Gastrocnemius medialis (tissue), 4 donors: ENCODE data around the gene LRRC26. TPM values are rescaled to one million over a fixed set of nuclear protein-coding genes. Genes with fewer than 3 reads are reported as not detected.

Source experiments
- ATAC-seq, 2 donors: fragments of 150-250 bp; one replicate each; pipeline ENCODE4 v1.9.1; 2016
- DNase-seq, 2 donors: peaks; one replicate each; pipeline ENCODE4 v3.0.0-alpha.2; 2019
- H3K27ac ChIP-seq, 4 donors: fragments of 200-600 bp; sonication (generic); 1 replicate in 1 of 4; 2 replicates in 3 of 4; pipeline ENCODE4 v1.5.1; 2016 to 2018; ENCODE audit warnings: mild to moderate bottlenecking in 2 of 4, moderate library complexity in 1 of 4
- H3K27me3 ChIP-seq, 3 donors: fragments of 200-600 bp; sonication (generic) in 2 of 3; 1 replicate in 1 of 3; 2 replicates in 2 of 3; pipeline versions ENCODE4 v1.5.1 to v1.6.0; 2016 to 2019; ENCODE audit warnings: mild to moderate bottlenecking in 1 of 3, moderate library complexity in 1 of 3
- H3K36me3 ChIP-seq, 2 donors: fragments of 200-600 bp; sonication (generic) in 1 of 2; one replicate each; pipeline ENCODE4 v1.5.1; 2017 to 2018
- H3K4me1 ChIP-seq, 2 donors: fragments of 200-600 bp; sonication (generic) in 1 of 2; one replicate each; pipeline ENCODE4 v1.5.1; 2016 to 2017; ENCODE audit warnings: mild to moderate bottlenecking in 2 of 2
- H3K4me3 ChIP-seq, 4 donors: fragments of 200-600 bp; sonication (generic) in 3 of 4; 1 replicate in 1 of 4; 2 replicates in 3 of 4; pipeline ENCODE4 v1.5.1; 2016 to 2019; ENCODE audit warnings: mild to moderate bottlenecking in 2 of 4
- H3K9me3 ChIP-seq, 3 donors: fragments of 200-600 bp; sonication (generic) in 2 of 3; 1 replicate in 1 of 3; 2 replicates in 2 of 3; pipeline ENCODE4 v1.5.1; 2016 to 2019
- CTCF ChIP-seq, 5 experiments: fragments of 450-650 bp in 3 of 5; fragments of 200-600 bp in 2 of 5; sonication (generic) in 2 of 5; IDR thresholded peaks in 4 of 5; conservative IDR thresholded peaks in 1 of 5; 1 replicate in 4 of 5; 2 replicates in 1 of 5; pipeline ENCODE4 v1.5.1; 2016 to 2019; ENCODE audit warnings: antibody characterized with exemption in 5 of 5, mild to moderate bottlenecking in 3 of 5, moderate library complexity in 3 of 5
- POLR2A ChIP-seq, 2 donors: fragments of 450-650 bp; IDR thresholded peaks; one replicate each; pipeline ENCODE4 v1.6.1; 2017; ENCODE audit warnings: antibody characterized with exemption in 2 of 2, mild to moderate bottlenecking in 2 of 2, moderate library complexity in 2 of 2
- in situ Hi-C, 4 donors: fragments of 200-750 bp; cut with MboI; loops; one replicate each; pipeline versions ENCODE4 v1.15.0 to v1.8.0; 2017; ENCODE audit warnings: low sequenced_read_pairs in 4 of 4
- intact Hi-C: fragments of 100-400 bp; cut with DNase I; formaldehyde crosslinking; loops from one replicate; pipeline ENCODE4 v1.15.1; 2023; ENCODE audit warnings: low total_unique reads
- total RNA-seq, 4 donors: library from RNA; depleted of rRNA; stranded (reverse); fragments of >200 nt; gene quantifications; one replicate each; pipeline versions ENCODE4 v1.1.0 to v1.2.3, GENCODE V29; 2016

The LRRC26 gene
- total RNA-seq, 4 donors from 2014 or later, result not detected

- in situ Hi-C loops (no loop called here), intact Hi-C loops (no loop called here)
- H3K4me1 ChIP-seq, result peaks cover 8 to 21% of the 10 kb centered on the region in 2 donors
- H3K27me3 ChIP-seq, result peaks cover 72 to 84% (median 81%) of the 10 kb centered on the region in 3 donors
- no peaks in the 10 kb centered on the region for H3K9me3 ChIP-seq
- H3K4me3 ChIP-seq, result no peak overlapping the region
- DNase-seq (no peak), ATAC-seq (no peak)
- H3K36me3 ChIP-seq, result no peaks in the 10 kb centered on the region
- TF ChIP-seq CTCF (IDR thresholded peaks at IDR 0.05 in 4 of 5, conservative IDR thresholded peaks at IDR 0.05 in 1 of 5), result no peak
- no peak for TF ChIP-seq POLR2A (IDR thresholded peaks at IDR 0.05)
- H3K27ac ChIP-seq, result no peak overlapping the region
These were observed 2.5 kb downstream of the LRRC26 start for GRCh38 chr9:137167277-137167746.

GRCh38 chr9:137166380-137167229, 3.2 kb downstream of the LRRC26 start:
- no peak overlapping the region for H3K27ac ChIP-seq
- H3K4me3 ChIP-seq, result no peak overlapping the region
- H3K4me1 ChIP-seq, result peaks cover 8 to 21% of the 10 kb centered on the region in 2 donors
- intact Hi-C loops, result no loop called here
- H3K36me3 ChIP-seq, result no peaks in the 10 kb centered on the region
- H3K27me3 ChIP-seq, result peaks cover 79 to 88% (median 85%) of the 10 kb centered on the region in 3 donors
- in situ Hi-C loops, result no loop called here
- ATAC-seq, result no peak
- no peaks in the 10 kb centered on the region for H3K9me3 ChIP-seq
- DNase-seq, result no peak
- TF ChIP-seq CTCF (IDR thresholded peaks at IDR 0.05 in 4 of 5, conservative IDR thresholded peaks at IDR 0.05 in 1 of 5) (no peak), POLR2A (IDR thresholded peaks at IDR 0.05) (no peak)

GRCh38 chr9:137165250-137165836, 4.5 kb downstream of the LRRC26 start:
- Histone ChIP-seq H3K4me1 (peaks cover 8 to 21% of the 10 kb centered on the region in 2 donors), H3K27me3 (peaks cover 87 to 91% (median 89%) of the 10 kb centered on the region in 3 donors), H3K4me3 (no peak overlapping the region), H3K9me3 (no peaks in the 10 kb centered on the region), H3K36me3 (no peaks in the 10 kb centered on the region), H3K27ac (no peak overlapping the region)
- in situ Hi-C loops (no loop called here), intact Hi-C loops (no loop called here)
- TF ChIP-seq CTCF (IDR thresholded peaks at IDR 0.05 in 4 of 5, conservative IDR thresholded peaks at IDR 0.05 in 1 of 5), result no peak
- TF ChIP-seq POLR2A (IDR thresholded peaks at IDR 0.05), result no peak
- ATAC-seq, result no peak
- no peak for DNase-seq

GRCh38 chr9:137164370-137165249, 5.2 kb downstream of the LRRC26 start:
- Histone ChIP-seq H3K4me1 (peaks cover 8 to 21% of the 10 kb centered on the region in 2 donors), H3K9me3 (no peaks in the 10 kb centered on the region), H3K27me3 (peaks cover 87 to 91% (median 90%) of the 10 kb centered on the region in 3 donors), H3K27ac (no peak overlapping the region), H3K36me3 (no peaks in the 10 kb centered on the region), H3K4me3 (no peak overlapping the region)
- TF ChIP-seq CTCF (IDR thresholded peaks at IDR 0.05 in 4 of 5, conservative IDR thresholded peaks at IDR 0.05 in 1 of 5) (no peak), POLR2A (IDR thresholded peaks at IDR 0.05) (no peak)
- DNase-seq (no peak), ATAC-seq (no peak)
- in situ Hi-C loops (no loop called here), intact Hi-C loops (no loop called here)
